LNCaP clone FGC (cell line): ENCODE data around the gene GABRA5.

Experiments
- DNase-seq: peaks from one replicate; pipeline ENCODE4 v3.0.0-alpha.2; 2011; ENCODE audit warnings: low read depth
- H3K4me3 ChIP-seq: 2 replicates; pipeline ENCODE4 v1.5.1; 2011; ENCODE audit warnings: mild to moderate bottlenecking, low read depth, low read length, control low read depth
- CTCF ChIP-seq: IDR thresholded peaks from 2 replicates; pipeline ENCODE4 v1.5.1; 2012; ENCODE audit warnings: mild to moderate bottlenecking; ENCODE audit not compliant: control insufficient read depth, insufficient read depth; ENCODE audit errors: extremely low read depth

GABRA5 gene

GRCh38 chr15:26887926-26888666, 21.2 kb downstream of the GABRA5 start:
- DNase-seq: no peak

DNA sequence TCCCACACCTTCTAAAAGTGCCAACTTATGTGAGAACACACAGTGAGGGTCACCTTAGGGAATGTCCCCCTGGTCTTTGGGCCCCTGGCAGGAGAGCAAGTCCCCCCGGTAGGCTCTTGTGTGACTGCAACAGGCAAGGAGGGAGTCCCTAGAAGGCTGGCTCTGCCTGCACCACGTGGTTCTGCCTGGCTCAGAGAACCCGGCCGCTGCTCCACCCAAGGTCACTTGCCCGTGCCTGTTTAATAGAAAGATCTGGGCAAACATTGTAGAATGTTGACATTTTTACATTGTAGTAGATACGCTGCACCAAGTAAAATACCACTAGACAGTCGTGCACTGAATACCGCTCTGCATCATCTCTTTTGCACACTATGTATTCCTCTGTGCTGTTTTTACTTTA, 21.9 kb downstream of the GABRA5 start:
- peak; percentile 43 for DNase-seq
- peak overlapping the region; percentile 42 for H3K4me3 ChIP-seq
- TF ChIP-seq CTCF: no peak

More at GRCh38 chr15:26887926-26888666, 21.2 kb downstream of the GABRA5 start:
- no peak for TF ChIP-seq CTCF
- H3K4me3 ChIP-seq: no peak overlapping the region

GRCh38 chr15:26889298-26889898, 22.5 kb downstream of the GABRA5 start:
- peak; percentile 57 for TF ChIP-seq CTCF
- peak; percentile 60 for DNase-seq
- peak overlapping the region; percentile 42 for H3K4me3 ChIP-seq

- no peak overlapping the region for H3K4me3 ChIP-seq
- no peak for DNase-seq
- TF ChIP-seq CTCF: no peak
Measured at GRCh38 chr15:26890451-26890850, 23.6 kb downstream of the GABRA5 start.

DNA sequence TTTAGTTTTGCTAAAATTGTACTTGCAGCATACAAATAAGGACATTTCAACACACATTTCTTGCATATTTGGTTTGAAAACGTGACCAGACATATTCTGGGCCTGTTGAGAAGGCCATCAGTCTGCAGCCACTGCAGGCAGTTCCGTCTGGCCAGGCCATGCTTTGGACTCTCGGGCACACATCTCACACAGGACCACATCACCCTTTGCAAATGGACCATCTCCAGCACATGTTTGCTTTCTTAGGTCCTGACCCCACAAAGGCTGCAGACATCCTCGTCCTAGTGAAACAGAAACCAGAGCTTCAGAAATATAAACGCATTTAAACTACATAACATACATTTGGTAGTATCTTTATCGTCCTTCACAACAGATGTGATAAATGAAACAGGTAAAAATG, 24.1 kb downstream of the GABRA5 start:
- DNase-seq: no peak
- H3K4me3 ChIP-seq: no peak overlapping the region
- no peak for TF ChIP-seq CTCF

DNA sequence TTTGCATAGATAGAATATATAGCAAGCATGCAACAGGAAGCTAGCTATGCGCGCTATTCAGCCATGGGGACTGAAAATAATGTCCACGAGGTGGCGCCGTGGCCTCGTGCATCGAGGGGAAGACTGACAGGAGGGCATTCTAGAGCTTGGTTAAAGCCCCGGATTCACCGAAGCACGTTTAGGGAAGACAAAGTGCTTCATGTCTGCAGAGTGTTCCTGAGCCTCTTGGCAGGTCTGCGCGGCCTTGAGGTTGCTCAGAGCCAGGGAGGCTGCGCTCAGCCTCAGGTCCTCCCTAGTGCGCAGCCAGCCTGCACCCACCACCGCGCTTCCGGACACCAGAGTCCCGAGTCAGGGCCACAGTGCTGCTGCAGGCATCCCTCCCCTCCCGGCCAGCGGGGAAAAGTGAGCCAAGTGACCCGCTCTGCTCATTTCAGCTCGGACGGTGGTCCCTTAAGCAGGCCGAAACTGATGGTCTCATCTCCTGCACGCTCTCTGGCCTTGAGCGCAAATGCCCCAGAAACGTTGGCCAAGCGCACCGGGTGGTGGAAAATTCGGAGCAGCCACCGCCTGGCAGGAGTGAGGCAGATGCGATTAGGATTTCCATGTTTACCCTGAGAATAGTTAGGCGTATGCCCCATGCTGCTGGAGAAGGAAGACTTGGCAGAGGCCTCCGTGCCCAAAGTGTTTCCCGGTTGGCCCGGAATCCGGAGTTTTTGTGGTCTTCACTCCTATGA, 24.8 kb downstream of the GABRA5 start:
- peak; percentile 42 for DNase-seq
- no peak overlapping the region for H3K4me3 ChIP-seq
- TF ChIP-seq CTCF: peak; percentile 97

GRCh38 chr15:26892182-26892518, 25.3 kb downstream of the GABRA5 start:
- no peak for DNase-seq
- TF ChIP-seq CTCF: no peak
- H3K4me3 ChIP-seq: no peak overlapping the region
